CD4-positive, alpha-beta T cell (primary cell): ENCODE data around the gene TTLL10. TPM values are rescaled to one million over a fixed set of nuclear protein-coding genes. Genes with fewer than 3 reads are reported as not detected.

Experiments used
- ATAC-seq: fragments of 200-7000 bp; cut with Tn5 transposase; one replicate; pipeline ENCODE4 v1.10.0; 2022; ENCODE audit warnings: mild to moderate bottlenecking; ENCODE audit not compliant: poor library complexity
- CTCF ChIA-PET: fragments of 350-600 bp; sonication (Branson Sonifier 250); formaldehyde crosslinking; loops from one replicate; lab custom pipeline; 2021; ENCODE audit warnings: antibody characterized with exemption, inconsistent platforms; lab: Charles Lee
- POLR2A ChIA-PET: fragments of 350-600 bp; sonication (Branson Sonifier 250); formaldehyde crosslinking; loops from one replicate; lab custom pipeline; 2021; ENCODE audit warnings: antibody characterized with exemption, inconsistent platforms; lab: Charles Lee
- DNase-seq, 14 experiments: peaks; one replicate each; pipeline ENCODE4 v3.0.0-alpha.2; 2013 to 2020; ENCODE audit warnings: mixed read lengths in 2 of 14
- H3K27ac ChIP-seq, 2 donors: one replicate each; pipeline versions ENCODE4 v1.5.1 to v1.7.0; 2013; ENCODE audit warnings: low read length in 2 of 2, low read depth in 1 of 2, mild to moderate bottlenecking in 1 of 2
- H3K27me3 ChIP-seq, 2 experiments: 1 replicate in 1 of 2; 2 replicates in 1 of 2; pipeline versions ENCODE4 v1.6.1 to v1.7.0; 2013; ENCODE audit warnings: low read length in 2 of 2, control low read depth in 1 of 2, mild to moderate bottlenecking in 1 of 2, moderate library complexity in 1 of 2; ENCODE audit not compliant: insufficient read depth in 2 of 2, control insufficient read depth in 1 of 2
- H3K36me3 ChIP-seq: one replicate; pipeline ENCODE4 v1.6.1; 2013; ENCODE audit warnings: low read length, control low read depth; ENCODE audit not compliant: insufficient read depth
- H3K4me1 ChIP-seq: one replicate; pipeline ENCODE4 v1.6.1; 2013; ENCODE audit warnings: low read length, control low read depth; ENCODE audit not compliant: insufficient read depth
- H3K4me3 ChIP-seq: one replicate; pipeline ENCODE4 v1.5.1; 2013; ENCODE audit warnings: mild to moderate bottlenecking, low read length, moderate library complexity
- H3K9me3 ChIP-seq, 2 experiments: 1 replicate in 1 of 2; 2 replicates in 1 of 2; pipeline versions ENCODE4 v1.6.1 to v1.7.0; 2013; ENCODE audit warnings: low read length in 2 of 2, mild to moderate bottlenecking in 2 of 2, control low read depth in 1 of 2, moderate library complexity in 1 of 2; ENCODE audit not compliant: control insufficient read depth in 1 of 2, insufficient read depth in 1 of 2
- H3K27ac Mint-ChIP-seq: one replicate; pipeline ENCODE4 v1.8.0; 2020; ENCODE audit warnings: mixed read lengths
- H3K27me3 Mint-ChIP-seq: one replicate; pipeline ENCODE4 v1.8.0; 2021; ENCODE audit warnings: mixed read lengths
- H3K36me3 Mint-ChIP-seq: one replicate; pipeline ENCODE4 v1.8.0; 2021; ENCODE audit warnings: low read depth, mixed read lengths
- H3K4me1 Mint-ChIP-seq: one replicate; pipeline ENCODE4 v1.8.0; 2021; ENCODE audit warnings: low read depth, mixed read lengths
- H3K4me3 Mint-ChIP-seq: one replicate; pipeline ENCODE4 v1.8.0; 2020; ENCODE audit warnings: mild to moderate bottlenecking, mixed read lengths
- H3K9me3 Mint-ChIP-seq: one replicate; pipeline ENCODE4 v1.8.0; 2020; ENCODE audit warnings: mixed read lengths
- CTCF ChIP-seq: fragments of 200-600 bp; IDR thresholded peaks from one replicate; pipeline ENCODE4 v1.8.0; 2022; ENCODE audit warnings: antibody characterized with exemption, mild to moderate bottlenecking
- intact Hi-C, 2 experiments: fragments of 100-400 bp; cut with DNase I in 1 of 2; cut with micrococcal nuclease in 1 of 2; formaldehyde crosslinking; loops; one replicate each; pipeline versions ENCODE4 v1.15.1 to v1.9.0; 2023 to 2025; cut with DNase I, micrococcal nuclease
- total RNA-seq, 174 experiments: library from RNA in 2 of 174; stranded (reverse) in 2 of 174; gene quantifications; one replicate each; pipeline ENCODE4 v1.2.3 and lab custom pipeline; 2021 to 2026

Gene TTLL10
- total RNA-seq, 2 experiments from 2014 or later, result 0.11 to 0.59 TPM

GRCh38 chr1:1132956-1133750 is 40.5 kb upstream of the TTLL10 start:
- DNase-seq (no peak), ATAC-seq (no peak)
- H3K36me3 ChIP-seq, result no peaks in the 10 kb centered on the region
- intact Hi-C loops, result no loop called here
- no peak overlapping the region for H3K27ac Mint-ChIP-seq
- POLR2A ChIA-PET, result no interaction called here
- no peaks in the 10 kb centered on the region for H3K27me3 Mint-ChIP-seq
- no peaks in the 10 kb centered on the region for H3K27me3 ChIP-seq
- peaks cover 21% of the 10 kb centered on the region for H3K4me1 ChIP-seq
- no peaks in the 10 kb centered on the region for H3K9me3 Mint-ChIP-seq
- H3K4me3 Mint-ChIP-seq, result no peak overlapping the region
- H3K27ac ChIP-seq, result no peak overlapping the region
- H3K9me3 ChIP-seq, result peaks cover 0 to 5% of the 10 kb centered on the region in 2 experiments
- no peak overlapping the region for H3K4me3 ChIP-seq
- H3K36me3 Mint-ChIP-seq, result no peaks in the 10 kb centered on the region
- no peak for TF ChIP-seq CTCF
- CTCF ChIA-PET, result no interaction called here
- peaks cover 13% of the 10 kb centered on the region for H3K4me1 Mint-ChIP-seq

GRCh38 chr1:1134300-1134970 is 39.2 kb upstream of the TTLL10 start:
- peaks cover 0 to 5% of the 10 kb centered on the region in 2 experiments for H3K9me3 ChIP-seq
- Mint-ChIP-seq H3K4me1 (peaks cover 13% of the 10 kb centered on the region), H3K36me3 (no peaks in the 10 kb centered on the region), H3K27me3 (no peaks in the 10 kb centered on the region), H3K9me3 (no peaks in the 10 kb centered on the region), H3K4me3 (no peak overlapping the region), H3K27ac (no peak overlapping the region)
- H3K27me3 ChIP-seq, result no peaks in the 10 kb centered on the region
- peaks cover 28% of the 10 kb centered on the region for H3K4me1 ChIP-seq
- DNase-seq (no peak), ATAC-seq (no peak)
- no peak overlapping the region for H3K27ac ChIP-seq
- ChIA-PET CTCF (no interaction called here), POLR2A (no interaction called here)
- no peak for TF ChIP-seq CTCF
- no peaks in the 10 kb centered on the region for H3K36me3 ChIP-seq
- intact Hi-C loops, result no loop called here
- no peak overlapping the region for H3K4me3 ChIP-seq

- ChIA-PET POLR2A (no interaction called here), CTCF (no interaction called here)
- Mint-ChIP-seq H3K27me3 (no peaks in the 10 kb centered on the region), H3K36me3 (no peaks in the 10 kb centered on the region), H3K9me3 (no peaks in the 10 kb centered on the region), H3K27ac (no peak overlapping the region), H3K4me3 (peak overlapping the region; percentile 42), H3K4me1 (peaks cover 13% of the 10 kb centered on the region)
- H3K27me3 ChIP-seq, result no peaks in the 10 kb centered on the region
- no peaks in the 10 kb centered on the region for H3K36me3 ChIP-seq
- H3K4me1 ChIP-seq, result peaks cover 30% of the 10 kb centered on the region
- no peak overlapping the region for H3K4me3 ChIP-seq
- TF ChIP-seq CTCF, result no peak
- peaks cover 0 to 5% of the 10 kb centered on the region in 2 experiments for H3K9me3 ChIP-seq
- DNase-seq (no peak), ATAC-seq (no peak)
- intact Hi-C loops, result no loop called here
- no peak overlapping the region for H3K27ac ChIP-seq
These were observed 38.1 kb upstream of the TTLL10 start for GRCh38 chr1:1135339-1136136.
